WTC11 (cell line): Measurements from ENCODE around the gene SIRPD. TPM values are rescaled to one million over a fixed set of nuclear protein-coding genes. Genes with fewer than 3 reads are reported as not detected.

Source experiments
- ATAC-seq: fragments of 200-7000 bp; cut with Tn5 transposase; 2 replicates; pipeline ENCODE4 v1.10.0; 2021; ENCODE audit warnings: mild to moderate bottlenecking, moderate library complexity
- CTCF ChIA-PET: fragments of 300-600 bp; sonication (Branson Sonifier 250); formaldehyde crosslinking; loops from one replicate; lab custom pipeline; 2021; ENCODE audit warnings: antibody characterized with exemption; lab: Charles Lee
- POLR2A ChIA-PET: fragments of 350-600 bp; sonication (Branson Sonifier 250); formaldehyde crosslinking; loops from one replicate; lab custom pipeline; 2021; ENCODE audit warnings: antibody characterized with exemption; lab: Charles Lee
- DNase-seq: peaks from one replicate; pipeline ENCODE4 v3.0.0; 2021; ENCODE audit warnings: low spot score
- H3K27ac Mint-ChIP-seq: 2 replicates; pipeline ENCODE4 v1.8.0; 2021; ENCODE audit warnings: mixed read lengths
- H3K27me3 Mint-ChIP-seq: 2 replicates; pipeline ENCODE4 v1.8.0; 2021; ENCODE audit warnings: low read depth, mild to moderate bottlenecking, moderate library complexity, mixed read lengths
- H3K36me3 Mint-ChIP-seq: 2 replicates; pipeline ENCODE4 v1.8.0; 2021; ENCODE audit warnings: mixed read lengths
- H3K4me1 Mint-ChIP-seq: 2 replicates; pipeline ENCODE4 v1.8.0; 2022; ENCODE audit warnings: mixed read lengths
- H3K4me3 Mint-ChIP-seq: 2 replicates; pipeline ENCODE4 v1.8.0; 2021; ENCODE audit warnings: mild to moderate bottlenecking, moderate library complexity, mixed read lengths
- H3K9me3 Mint-ChIP-seq: 2 replicates; pipeline ENCODE4 v1.8.0; 2021; ENCODE audit warnings: mixed read lengths
- AFF4 ChIP-seq: sonication (generic); formaldehyde crosslinking; IDR thresholded peaks from 2 replicates; pipeline ENCODE4 v1.8.1; 2023; ENCODE audit warnings: mild to moderate bottlenecking, missing genetic modification reagents, borderline replicate concordance
- CBFB ChIP-seq: sonication (generic); formaldehyde crosslinking; IDR thresholded peaks from 2 replicates; pipeline ENCODE4 v1.8.1; 2022; ENCODE audit warnings: mild to moderate bottlenecking, low read depth, missing genetic modification reagents
- CREM ChIP-seq: sonication (generic); formaldehyde crosslinking; IDR thresholded peaks from 2 replicates; pipeline ENCODE4 v1.8.1; 2022; ENCODE audit warnings: mild to moderate bottlenecking, missing genetic modification reagents, moderate library complexity
- FOXJ3 ChIP-seq: sonication (generic); formaldehyde crosslinking; IDR thresholded peaks from 2 replicates; pipeline ENCODE4 v1.9.0; 2021; ENCODE audit warnings: missing genetic modification reagents, mild to moderate bottlenecking, borderline replicate concordance
- FOXP4 ChIP-seq: sonication (generic); formaldehyde crosslinking; IDR thresholded peaks from 2 replicates; pipeline ENCODE4 v1.8.0; 2022; ENCODE audit warnings: mild to moderate bottlenecking, missing genetic modification reagents
- IRF1 ChIP-seq: sonication (generic); formaldehyde crosslinking; IDR thresholded peaks from 2 replicates; pipeline ENCODE4 v1.8.0; 2023; ENCODE audit warnings: missing genetic modification reagents
- JAZF1 ChIP-seq: fragments of 250-450 bp; sonication (Bioruptor Pico); IDR thresholded peaks from 2 replicates; pipeline ENCODE4 v1.9.0; 2021; ENCODE audit warnings: moderate library complexity, mild to moderate bottlenecking, inconsistent platforms
- JUN ChIP-seq: sonication (generic); formaldehyde crosslinking; IDR thresholded peaks from 2 replicates; pipeline ENCODE4 v1.8.0; 2023; ENCODE audit warnings: mild to moderate bottlenecking, missing genetic modification reagents
- NFATC4 ChIP-seq: fragments of 250-450 bp; sonication (Bioruptor Pico); IDR thresholded peaks from 2 replicates; pipeline ENCODE4 v1.9.0; 2021; ENCODE audit warnings: mild to moderate bottlenecking
- NR3C1 ChIP-seq: sonication (generic); formaldehyde crosslinking; conservative IDR thresholded peaks from 2 replicates; pipeline ENCODE4 v1.8.1; 2023; ENCODE audit warnings: low read depth, mild to moderate bottlenecking, missing genetic modification reagents
- RELA ChIP-seq: sonication (generic); formaldehyde crosslinking; IDR thresholded peaks from 2 replicates; pipeline ENCODE4 v1.8.1; 2022; ENCODE audit warnings: missing genetic modification reagents, mild to moderate bottlenecking, borderline replicate concordance
- SP1 ChIP-seq: sonication (generic); formaldehyde crosslinking; conservative IDR thresholded peaks from 2 replicates; pipeline ENCODE4 v1.8.1; 2022; ENCODE audit warnings: missing genetic modification reagents
- ZNF121 ChIP-seq: sonication (generic); formaldehyde crosslinking; IDR thresholded peaks from 2 replicates; pipeline ENCODE4 v1.8.0; 2023; ENCODE audit warnings: missing genetic modification reagents
- ZNF138 ChIP-seq: sonication (generic); formaldehyde crosslinking; conservative IDR thresholded peaks from 2 replicates; pipeline ENCODE4 v1.8.1; 2022; ENCODE audit warnings: mild to moderate bottlenecking, moderate library complexity, missing genetic modification reagents
- total RNA-seq: library from RNA; stranded (reverse); gene quantifications from 3 replicates; pipeline ENCODE4 v1.2.3, GENCODE V29; 2021
- TF ChIP-seq, protein P1 (sequence below): fragments of 250-450 bp; sonication (Bioruptor Pico); conservative IDR thresholded peaks from 2 replicates; pipeline ENCODE4 v1.9.0; 2021; ENCODE audit warnings: mild to moderate bottlenecking
- TF ChIP-seq, protein P2 (sequence below): sonication (generic); formaldehyde crosslinking; IDR thresholded peaks from 2 replicates; pipeline ENCODE4 v1.8.1; 2023; ENCODE audit warnings: mild to moderate bottlenecking, missing genetic modification reagents

The SIRPD gene
- total RNA-seq, 1 experiment from 2014 or later: not detected

DNA sequence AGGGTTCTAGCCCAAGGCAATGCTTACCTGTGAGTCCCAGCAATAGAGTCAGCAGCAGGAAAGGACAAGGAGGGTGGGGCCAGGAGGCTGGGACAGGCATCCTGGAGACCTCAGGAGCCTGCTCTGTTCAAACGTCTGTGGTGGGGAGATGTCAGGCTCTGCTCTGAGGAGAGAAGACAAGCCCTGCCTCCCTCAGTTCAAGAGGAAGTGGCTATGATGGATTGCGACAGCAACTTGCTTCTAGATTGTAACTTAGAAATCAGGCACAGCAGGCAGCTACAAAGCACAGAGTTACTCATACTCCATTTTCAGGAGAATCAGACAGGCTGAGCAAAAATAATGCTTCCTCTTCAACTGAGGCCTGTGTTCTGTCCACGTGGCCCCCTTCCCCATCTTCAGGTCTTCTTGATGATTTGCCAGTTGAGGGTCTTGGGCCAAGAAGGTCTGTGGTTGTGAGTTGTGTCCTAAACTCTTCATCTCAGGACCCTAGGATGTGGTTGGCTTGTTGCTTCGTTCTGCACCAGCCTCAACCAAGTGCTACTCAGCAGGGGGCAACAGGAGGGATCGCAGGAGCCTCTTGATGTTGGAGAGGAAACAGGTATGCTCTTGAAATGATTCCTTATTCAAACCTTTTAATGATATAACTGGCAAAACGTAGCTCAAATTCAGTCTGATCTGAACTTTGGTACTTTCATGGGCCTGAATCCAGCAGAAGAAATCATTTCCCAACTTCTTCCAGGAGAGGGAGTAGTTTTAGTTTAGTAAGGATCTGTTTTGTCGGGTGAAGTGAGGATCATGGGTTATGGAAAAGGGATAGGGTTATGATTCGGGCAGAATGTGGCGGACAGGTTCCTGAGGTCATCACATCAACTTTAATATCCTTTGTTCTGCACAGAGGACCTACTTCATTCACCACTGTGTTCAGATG lies 31.3 kb upstream of the SIRPD start (continued):
- TF ChIP-seq, protein P1, sequence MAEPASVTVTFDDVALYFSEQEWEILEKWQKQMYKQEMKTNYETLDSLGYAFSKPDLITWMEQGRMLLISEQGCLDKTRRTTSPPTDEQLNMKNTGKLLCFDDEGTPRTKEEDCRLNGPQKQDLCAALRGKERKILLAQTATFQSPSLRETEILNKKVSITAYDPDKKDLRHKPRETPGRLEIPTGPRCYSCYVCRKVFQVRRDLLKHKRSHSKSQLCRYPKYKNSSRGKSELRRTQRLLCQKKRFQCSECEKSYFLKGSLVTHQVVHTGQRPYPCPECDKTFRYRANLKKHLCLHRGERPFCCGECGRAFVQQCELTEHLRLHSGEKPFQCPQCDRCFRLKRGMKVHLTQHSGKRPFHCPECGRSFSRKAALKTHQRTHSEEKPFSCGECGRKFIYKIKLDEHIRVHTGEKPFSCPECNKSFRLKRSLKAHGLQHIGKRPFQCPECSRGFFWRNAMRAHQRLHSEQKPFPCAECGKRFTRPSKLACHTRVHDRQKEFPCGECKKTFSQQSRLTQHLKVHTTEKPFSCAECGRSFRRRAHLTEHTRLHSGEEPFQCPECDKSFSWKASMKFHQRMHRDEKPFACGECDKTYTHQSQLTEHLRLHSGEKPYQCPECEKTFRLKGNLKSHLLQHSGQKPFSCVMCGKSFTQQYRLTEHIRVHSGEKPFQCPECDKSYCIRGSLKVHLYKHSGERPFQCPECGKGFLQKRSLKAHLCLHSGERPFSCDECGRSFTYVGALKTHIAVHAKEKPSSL (CRISPR knock-in tag): no peak

DNA sequence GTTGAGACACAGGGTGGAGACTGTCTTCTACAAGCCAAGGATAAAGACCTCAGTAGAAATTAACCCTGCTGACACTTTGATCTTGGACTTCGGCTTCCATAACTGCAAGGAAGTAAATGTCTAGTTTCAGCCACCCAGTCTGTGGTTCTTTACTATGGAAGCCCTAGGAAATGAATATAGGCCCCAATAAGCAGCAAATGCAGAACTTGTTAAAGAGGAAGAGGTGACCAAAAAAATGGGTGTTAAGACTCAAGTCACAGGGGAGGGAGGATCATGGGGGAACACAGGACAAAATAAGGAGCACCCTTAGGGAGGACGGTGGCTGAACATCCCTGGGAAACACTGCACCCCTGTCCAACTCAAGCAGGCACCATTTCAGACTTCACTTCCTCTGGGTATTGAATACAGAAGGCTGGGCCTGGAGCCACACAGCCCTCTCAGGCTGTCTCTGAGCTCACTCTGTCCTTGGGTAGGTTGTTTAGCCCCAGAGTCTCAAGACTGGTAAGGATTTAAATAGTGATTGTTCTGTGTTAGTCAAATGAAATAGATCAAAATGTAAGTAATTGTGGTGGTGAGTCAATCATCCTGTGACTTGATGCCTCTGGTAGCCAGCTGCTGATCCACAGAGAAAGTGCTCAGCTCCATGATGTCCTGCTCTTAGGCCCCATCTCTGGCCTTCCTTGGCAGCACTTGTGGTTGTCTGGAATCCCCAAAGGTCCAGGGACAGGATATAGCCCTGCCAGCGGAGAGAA lies 30.5 kb upstream of the SIRPD start:
- CTCF ChIA-PET: no interaction called here
- POLR2A ChIA-PET: no interaction called here
- Mint-ChIP-seq H3K27me3 (no peaks in the 10 kb centered on the region), H3K27ac (no peak overlapping the region), H3K9me3 (no peaks in the 10 kb centered on the region), H3K4me1 (no peaks in the 10 kb centered on the region), H3K36me3 (no peaks in the 10 kb centered on the region), H3K4me3 (no peak overlapping the region)
- no peak for TF ChIP-seq CREM (CRISPR knock-in tag)
- TF ChIP-seq NFATC4 (CRISPR knock-in tag): no peak
- no peak for TF ChIP-seq RELA (CRISPR knock-in tag)
- no peak for TF ChIP-seq IRF1 (CRISPR knock-in tag)
- no peak for TF ChIP-seq FOXP4 (CRISPR knock-in tag)
- no peak for TF ChIP-seq SP1 (CRISPR knock-in tag)
- TF ChIP-seq AFF4 (CRISPR knock-in tag): no peak
- TF ChIP-seq JUN (CRISPR knock-in tag): no peak
- TF ChIP-seq JAZF1: no peak
- TF ChIP-seq FOXJ3 (CRISPR knock-in tag): no peak
- DNase-seq (no peak), ATAC-seq (no peak)

DNA sequence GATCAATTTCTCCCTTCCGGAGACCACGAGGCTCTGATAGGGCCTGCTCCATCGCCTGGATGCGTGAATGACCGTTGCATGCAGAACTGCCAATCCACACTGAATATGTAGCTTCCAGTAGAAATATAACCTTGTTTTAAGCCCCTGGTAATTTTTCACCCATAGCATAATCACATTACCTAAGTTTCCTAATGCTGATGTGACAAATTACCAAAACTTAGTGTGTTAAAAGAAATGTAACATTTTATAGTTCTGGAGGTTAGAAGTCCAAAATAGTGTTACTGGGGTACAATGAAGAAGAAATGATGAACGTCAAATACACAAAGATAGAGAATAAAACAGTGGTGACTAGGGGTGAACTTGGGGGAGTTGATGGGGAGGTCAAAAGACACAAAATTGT lies 22.0 kb upstream of the SIRPD start:
- Mint-ChIP-seq H3K27ac (no peak overlapping the region), H3K36me3 (no peaks in the 10 kb centered on the region), H3K4me3 (no peak overlapping the region), H3K9me3 (no peaks in the 10 kb centered on the region), H3K27me3 (no peaks in the 10 kb centered on the region), H3K4me1 (no peaks in the 10 kb centered on the region)
- CTCF ChIA-PET: no interaction called here
- ATAC-seq (no peak), DNase-seq (no peak)
- POLR2A ChIA-PET: no interaction called here
- TF ChIP-seq CBFB (no peak), NR3C1 (CRISPR knock-in tag) (no peak), ZNF138 (CRISPR knock-in tag) (no peak), IRF1 (CRISPR knock-in tag) (no peak), ZNF121 (CRISPR knock-in tag) (no peak)
- TF ChIP-seq, protein P2, sequence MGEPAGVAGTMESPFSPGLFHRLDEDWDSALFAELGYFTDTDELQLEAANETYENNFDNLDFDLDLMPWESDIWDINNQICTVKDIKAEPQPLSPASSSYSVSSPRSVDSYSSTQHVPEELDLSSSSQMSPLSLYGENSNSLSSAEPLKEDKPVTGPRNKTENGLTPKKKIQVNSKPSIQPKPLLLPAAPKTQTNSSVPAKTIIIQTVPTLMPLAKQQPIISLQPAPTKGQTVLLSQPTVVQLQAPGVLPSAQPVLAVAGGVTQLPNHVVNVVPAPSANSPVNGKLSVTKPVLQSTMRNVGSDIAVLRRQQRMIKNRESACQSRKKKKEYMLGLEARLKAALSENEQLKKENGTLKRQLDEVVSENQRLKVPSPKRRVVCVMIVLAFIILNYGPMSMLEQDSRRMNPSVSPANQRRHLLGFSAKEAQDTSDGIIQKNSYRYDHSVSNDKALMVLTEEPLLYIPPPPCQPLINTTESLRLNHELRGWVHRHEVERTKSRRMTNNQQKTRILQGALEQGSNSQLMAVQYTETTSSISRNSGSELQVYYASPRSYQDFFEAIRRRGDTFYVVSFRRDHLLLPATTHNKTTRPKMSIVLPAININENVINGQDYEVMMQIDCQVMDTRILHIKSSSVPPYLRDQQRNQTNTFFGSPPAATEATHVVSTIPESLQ (CRISPR knock-in tag): no peak
- TF ChIP-seq, protein P1 (CRISPR knock-in tag): no peak
